Activated CD8-positive, alpha-beta T cell treated with anti-CD3 and anti-CD28 coated beads for 36 hours (primary cell): Measurements from ENCODE around the gene PTGR3. TPM values are rescaled to one million over a fixed set of nuclear protein-coding genes. Genes with fewer than 3 reads are reported as not detected.

Experiments
- ATAC-seq: fragments of 200-7000 bp; cut with Tn5 transposase; one replicate; pipeline ENCODE4 v1.10.0; 2021; ENCODE audit warnings: mild to moderate bottlenecking, moderate library complexity
- CTCF ChIA-PET: fragments of 350-600 bp; sonication (Branson Sonifier 250); formaldehyde crosslinking; loops from one replicate; lab custom pipeline; 2021; ENCODE audit warnings: antibody characterized with exemption; lab: Charles Lee
- POLR2A ChIA-PET: fragments of 350-600 bp; sonication (Branson Sonifier 250); formaldehyde crosslinking; loops from one replicate; lab custom pipeline; 2021; ENCODE audit warnings: antibody characterized with exemption; lab: Charles Lee
- DNase-seq: peaks from one replicate; pipeline ENCODE4 v3.0.0-alpha.2; 2020
- H3K27ac Mint-ChIP-seq: one replicate; pipeline ENCODE4 v1.8.0; 2021; ENCODE audit warnings: mild to moderate bottlenecking, mixed read lengths
- H3K27me3 Mint-ChIP-seq: one replicate; pipeline ENCODE4 v1.8.0; 2021; ENCODE audit warnings: mixed read lengths
- H3K36me3 Mint-ChIP-seq: one replicate; pipeline ENCODE4 v1.8.0; 2021; ENCODE audit warnings: low read depth, mixed read lengths
- H3K4me1 Mint-ChIP-seq: one replicate; pipeline ENCODE4 v1.8.0; 2021; ENCODE audit warnings: low read depth, mixed read lengths
- H3K4me3 Mint-ChIP-seq: one replicate; pipeline ENCODE4 v1.8.0; 2021; ENCODE audit warnings: mild to moderate bottlenecking, moderate library complexity, mixed read lengths
- H3K9me3 Mint-ChIP-seq: one replicate; pipeline ENCODE4 v1.8.0; 2021; ENCODE audit warnings: mixed read lengths
- intact Hi-C: fragments of 100-400 bp; cut with micrococcal nuclease; formaldehyde crosslinking; loops from one replicate; pipeline ENCODE4 v1.10.0; 2022
- total RNA-seq, 2 experiments: library from RNA; stranded (reverse); gene quantifications; one replicate each; pipeline ENCODE4 v1.2.3, GENCODE V29; 2021
- TF ChIP-seq, protein P1 (sequence below): fragments of 200-600 bp; IDR thresholded peaks from one replicate; pipeline ENCODE4 v1.8.0; 2022; ENCODE audit warnings: antibody characterized with exemption, mild to moderate bottlenecking

The PTGR3 gene
- total RNA-seq, 2 experiments from 2014 or later: 20.0 to 21.1 TPM

DNA sequence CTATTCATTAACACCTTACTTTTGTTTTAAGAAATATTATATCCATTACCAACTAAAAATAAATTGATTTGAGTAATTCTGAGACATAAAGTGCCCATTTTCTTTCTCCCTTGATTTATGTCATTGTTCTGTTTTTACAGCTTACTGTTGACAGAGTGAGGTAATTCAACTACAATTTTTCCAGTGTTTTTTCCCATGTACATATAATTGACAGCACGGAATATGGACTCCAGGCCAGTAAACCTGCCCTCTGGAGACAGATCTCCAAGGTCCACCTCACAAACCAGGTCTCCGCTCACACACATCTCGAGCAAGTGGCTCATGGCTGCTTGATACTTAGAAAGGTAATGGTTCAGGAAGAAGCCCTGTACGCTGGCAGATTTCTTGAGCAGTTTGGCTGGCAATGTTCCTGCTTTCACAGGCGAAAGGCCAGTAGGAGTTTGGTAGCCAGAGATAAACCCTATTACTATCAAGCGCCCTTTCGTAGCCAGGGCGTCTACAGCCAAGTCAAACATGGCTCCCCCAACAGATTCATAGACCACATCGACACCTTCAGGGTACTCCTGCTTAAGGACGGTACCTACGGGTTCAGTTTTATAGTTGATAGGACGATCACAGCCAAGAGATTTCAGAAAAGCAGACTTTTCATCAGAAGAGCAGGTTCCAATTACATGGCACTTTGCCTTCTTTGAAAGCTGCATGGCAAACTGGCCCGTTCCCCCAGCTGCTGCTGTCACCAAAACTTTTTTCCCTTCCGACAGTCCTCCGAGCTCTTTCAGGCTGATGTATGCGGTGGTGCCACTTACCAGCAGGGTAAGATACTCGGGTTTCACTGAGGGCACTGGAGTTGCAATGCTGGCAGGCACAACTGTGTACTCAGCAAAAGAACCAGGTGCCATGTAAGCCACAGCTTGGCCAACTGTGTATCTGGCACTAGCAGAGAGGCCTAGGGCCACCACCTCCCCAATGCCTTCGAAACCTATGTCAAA is 7.4 kb downstream of the PTGR3 start:
- intact Hi-C loops: no loop called here
- ChIA-PET POLR2A (interaction anchor here (0.6 kb wide), 1 partner anchor 69 kb away, joined by 3 read pairs; no protein-coding TSS in a partner anchor), CTCF (no interaction called here)
- Mint-ChIP-seq H3K27me3 (peaks cover 11% of the 10 kb centered on the region), H3K9me3 (no peaks in the 10 kb centered on the region), H3K36me3 (peaks cover 6% of the 10 kb centered on the region), H3K27ac (no peak overlapping the region), H3K4me3 (no peak overlapping the region), H3K4me1 (peaks cover 32% of the 10 kb centered on the region)
- TF ChIP-seq, protein P1, sequence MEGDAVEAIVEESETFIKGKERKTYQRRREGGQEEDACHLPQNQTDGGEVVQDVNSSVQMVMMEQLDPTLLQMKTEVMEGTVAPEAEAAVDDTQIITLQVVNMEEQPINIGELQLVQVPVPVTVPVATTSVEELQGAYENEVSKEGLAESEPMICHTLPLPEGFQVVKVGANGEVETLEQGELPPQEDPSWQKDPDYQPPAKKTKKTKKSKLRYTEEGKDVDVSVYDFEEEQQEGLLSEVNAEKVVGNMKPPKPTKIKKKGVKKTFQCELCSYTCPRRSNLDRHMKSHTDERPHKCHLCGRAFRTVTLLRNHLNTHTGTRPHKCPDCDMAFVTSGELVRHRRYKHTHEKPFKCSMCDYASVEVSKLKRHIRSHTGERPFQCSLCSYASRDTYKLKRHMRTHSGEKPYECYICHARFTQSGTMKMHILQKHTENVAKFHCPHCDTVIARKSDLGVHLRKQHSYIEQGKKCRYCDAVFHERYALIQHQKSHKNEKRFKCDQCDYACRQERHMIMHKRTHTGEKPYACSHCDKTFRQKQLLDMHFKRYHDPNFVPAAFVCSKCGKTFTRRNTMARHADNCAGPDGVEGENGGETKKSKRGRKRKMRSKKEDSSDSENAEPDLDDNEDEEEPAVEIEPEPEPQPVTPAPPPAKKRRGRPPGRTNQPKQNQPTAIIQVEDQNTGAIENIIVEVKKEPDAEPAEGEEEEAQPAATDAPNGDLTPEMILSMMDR: no peak
- ATAC-seq: no peak
- no peak for DNase-seq

DNA sequence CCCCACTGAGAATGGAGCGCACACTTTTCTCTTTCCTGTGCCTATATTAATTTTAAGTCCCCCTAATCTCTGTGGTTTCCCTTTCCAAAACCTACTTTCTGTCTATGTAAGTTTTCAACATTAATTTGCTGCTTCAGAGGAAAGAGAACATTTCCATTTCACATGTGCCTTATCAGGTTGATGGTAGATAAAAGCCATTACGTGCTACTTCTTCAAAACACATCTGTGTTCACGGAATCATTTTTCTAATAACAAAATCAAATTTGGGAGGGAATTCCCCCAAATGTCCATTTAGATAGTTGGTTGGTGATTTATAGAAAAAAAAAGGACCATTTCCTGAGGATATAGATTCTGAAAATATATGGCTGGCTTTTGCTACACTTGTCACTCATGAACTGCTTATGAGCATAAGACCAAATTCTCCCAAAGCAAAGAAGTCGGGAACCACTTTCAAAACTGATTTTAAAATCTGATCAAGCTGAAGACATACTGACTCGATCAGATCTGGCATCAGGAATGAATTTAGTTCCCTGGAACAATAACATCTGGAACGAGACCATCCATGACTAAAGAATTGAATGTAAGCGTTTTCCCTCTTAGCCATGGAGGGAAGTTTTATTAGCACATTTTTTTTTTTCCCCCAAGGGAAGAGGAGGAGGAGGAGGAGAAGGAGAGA is 8.2 kb downstream of the PTGR3 start:
- DNase-seq (no peak), ATAC-seq (no peak)
- Mint-ChIP-seq H3K4me3 (no peak overlapping the region), H3K9me3 (no peaks in the 10 kb centered on the region), H3K4me1 (peaks cover 24% of the 10 kb centered on the region), H3K36me3 (peaks cover 6% of the 10 kb centered on the region), H3K27me3 (peaks cover 6% of the 10 kb centered on the region), H3K27ac (no peak overlapping the region)
- TF ChIP-seq, protein P1: no peak
- CTCF ChIA-PET: no interaction called here
- intact Hi-C loops: no loop called here
- POLR2A ChIA-PET: no interaction called here

DNA sequence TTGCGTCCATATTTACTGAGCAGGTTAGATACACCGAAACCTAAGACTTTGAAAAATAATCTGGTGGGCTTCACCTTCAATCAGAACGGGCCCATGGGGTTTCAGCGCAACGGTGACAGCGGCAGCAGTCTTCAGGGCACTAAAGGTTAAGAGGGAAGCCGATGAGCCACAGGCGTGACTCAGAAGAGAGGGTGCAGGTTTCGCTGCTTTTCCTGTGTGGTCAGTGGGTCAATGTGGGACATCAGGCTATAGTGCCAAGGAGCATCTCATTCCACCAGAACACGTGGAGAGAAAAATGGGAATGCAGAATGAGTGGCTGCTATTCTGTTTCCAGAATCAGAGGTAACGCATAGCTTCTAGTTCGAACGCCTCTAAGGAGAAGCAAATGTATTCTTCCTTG is 8.9 kb downstream of the PTGR3 start:
- ATAC-seq (no peak), DNase-seq (no peak)
- peaks cover 19% of the 10 kb centered on the region for H3K4me1 Mint-ChIP-seq
- intact Hi-C loops: no loop called here
- peaks cover 6% of the 10 kb centered on the region for H3K36me3 Mint-ChIP-seq
- no peaks in the 10 kb centered on the region for H3K9me3 Mint-ChIP-seq
- POLR2A ChIA-PET: no interaction called here
- TF ChIP-seq, protein P1: no peak
- no peak overlapping the region for H3K4me3 Mint-ChIP-seq
- peaks cover 1% of the 10 kb centered on the region for H3K27me3 Mint-ChIP-seq
- CTCF ChIA-PET: no interaction called here
- no peak overlapping the region for H3K27ac Mint-ChIP-seq

DNA sequence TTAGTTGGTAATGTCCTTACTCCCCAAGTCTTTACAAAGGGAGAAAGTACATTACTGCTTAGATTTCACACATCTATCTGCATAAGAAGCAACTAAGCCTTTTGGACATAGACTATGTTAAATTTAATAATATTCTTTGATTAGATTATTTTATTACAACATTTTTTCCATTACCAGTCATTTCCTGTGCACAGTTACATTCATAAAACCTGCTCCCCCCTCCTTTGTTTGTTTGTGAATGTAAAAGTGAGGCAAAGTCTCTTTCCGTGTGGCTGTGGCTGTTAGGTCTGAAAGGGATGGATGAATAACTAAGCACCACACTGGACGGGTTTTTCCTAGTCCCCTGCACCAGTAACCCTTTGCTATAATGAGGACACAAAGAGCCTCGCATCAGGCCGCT is 9.6 kb downstream of the PTGR3 start:
- DNase-seq (no peak), ATAC-seq (no peak)
- ChIA-PET POLR2A (no interaction called here), CTCF (no interaction called here)
- TF ChIP-seq, protein P1: no peak
- Mint-ChIP-seq H3K36me3 (peaks cover 6% of the 10 kb centered on the region), H3K27me3 (no peaks in the 10 kb centered on the region), H3K9me3 (no peaks in the 10 kb centered on the region), H3K4me1 (peaks cover 17% of the 10 kb centered on the region), H3K27ac (no peak overlapping the region), H3K4me3 (no peak overlapping the region)
- intact Hi-C loops: no loop called here

DNA sequence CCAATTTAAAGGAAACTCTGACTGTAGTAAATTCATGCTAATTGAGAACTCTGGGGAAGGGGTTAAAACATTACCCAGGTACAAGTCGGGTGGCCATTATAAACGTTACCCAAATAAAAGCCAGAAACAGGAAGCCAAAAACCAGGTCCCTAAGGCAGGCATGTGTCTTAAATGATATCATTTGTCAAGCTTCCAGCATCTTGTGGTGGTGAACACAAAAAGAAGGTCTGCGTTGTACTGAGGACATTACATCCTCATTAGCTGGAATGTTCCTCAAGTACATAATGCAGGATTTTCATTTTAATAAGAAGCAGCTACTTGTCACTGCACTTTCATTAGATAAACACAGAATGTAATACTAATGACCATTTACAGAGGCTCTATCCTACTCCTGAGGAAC is 10.9 kb downstream of the PTGR3 start:
- no peak for DNase-seq
- Mint-ChIP-seq H3K27me3 (no peaks in the 10 kb centered on the region), H3K4me3 (no peak overlapping the region), H3K27ac (no peak overlapping the region), H3K4me1 (peaks cover 17% of the 10 kb centered on the region), H3K9me3 (no peaks in the 10 kb centered on the region), H3K36me3 (peaks cover 6% of the 10 kb centered on the region)
- ChIA-PET POLR2A (no interaction called here), CTCF (interaction anchor here (0.6 kb wide), 1 partner anchor 12 kb away, joined by 3 read pairs; no protein-coding TSS in a partner anchor)
- intact Hi-C loops: no loop called here
- no peak for ATAC-seq
- TF ChIP-seq, protein P1: no peak
